ENCODE data around the gene ACO1.
"Not testable (repeated sequence)": the region's sequence is repeated elsewhere in the genome, so short reads cannot be mapped to it uniquely, and the experiment has no call there.

ACO1 gene

GRCh38 chr9:32384364-32385151, at the start of gene ACO1:
Gene ACO1 (plus strand): TSS chr9:32384643. CDS start chr9:32405507, 20,864 bp downstream.
- peak; percentile 67 to 84 for DNase-seq

GRCh38 chr9:32334916-32335895, 49.2 kb upstream of the ACO1 start:
- no peak for DNase-seq

- no peak for DNase-seq
These were observed 45.0 kb upstream of the ACO1 start for GRCh38 chr9:32339424-32339823.

- no peak for DNase-seq
These were observed 44.1 kb upstream of the ACO1 start for GRCh38 chr9:32340361-32340760.

- no peak for DNase-seq
These were observed 39.8 kb upstream of the ACO1 start for GRCh38 chr9:32344551-32345182.

- DNase-seq = no peak
These were observed 39.2 kb upstream of the ACO1 start for GRCh38 chr9:32345243-32345642.

GRCh38 chr9:32347571-32347970, 36.9 kb upstream of the ACO1 start:
- DNase-seq = no peak

GRCh38 chr9:32348106-32348695, 36.2 kb upstream of the ACO1 start:
- DNase-seq = no peak

GRCh38 chr9:32349013-32349412, 35.4 kb upstream of the ACO1 start:
- no peak for DNase-seq

GRCh38 chr9:32350682-32351081, 33.8 kb upstream of the ACO1 start:
- peak; percentile 42 to 52 for DNase-seq

- peak; percentile 62 to 67 for DNase-seq
These were observed 32.6 kb upstream of the ACO1 start for GRCh38 chr9:32351845-32352244.

GRCh38 chr9:32353476-32353875, 31.0 kb upstream of the ACO1 start:
- not testable (repeated sequence) for DNase-seq

- no peak for DNase-seq
These were observed 25.0 kb upstream of the ACO1 start for GRCh38 chr9:32359452-32359851.

GRCh38 chr9:32360983-32361673, 23.3 kb upstream of the ACO1 start:
- no peak for DNase-seq

- DNase-seq = no peak
These were observed 13.2 kb upstream of the ACO1 start for GRCh38 chr9:32371279-32371678.

- no peak for DNase-seq
These were observed 12.8 kb upstream of the ACO1 start for GRCh38 chr9:32371679-32372078.

GRCh38 chr9:32376285-32376684, 8.2 kb upstream of the ACO1 start:
- DNase-seq = no peak

- peak; percentile 63 to 68 for DNase-seq
These were observed 5.9 kb upstream of the ACO1 start for GRCh38 chr9:32378496-32378895.

- DNase-seq = peak; percentile 66 to 75
These were observed 5.3 kb upstream of the ACO1 start for GRCh38 chr9:32378993-32379729.

GRCh38 chr9:32380944-32381343, 3.5 kb upstream of the ACO1 start:
- no peak for DNase-seq

- DNase-seq = no peak
These were observed 1.7 kb upstream of the ACO1 start for GRCh38 chr9:32382565-32383320.

Data from AML-193 (cell line).